ENCODE results near the gene BEX4. TPM values are rescaled to one million over a fixed set of nuclear protein-coding genes. Genes with fewer than 3 reads are reported as not detected.
A peak's percentile ranks its signal among the peaks of the same experiment; 100 is the strongest.

BEX4 gene
- polyA plus RNA-seq, 1 donor: 94.7 TPM

GRCh38 chrX:103258275-103258674 is 43.4 kb downstream of the BEX4 start:
- peak; percentile 40 to 71 for DNase-seq
- peak overlapping the region; percentile 77 for H3K27ac ChIP-seq (ENCODE audit: low read length)
- H3K4me1 ChIP-seq (ENCODE audit: control insufficient read depth, insufficient read depth, low read length): peaks cover 27% of the 10 kb centered on the region
- H3K27me3 ChIP-seq (ENCODE audit: control insufficient read depth, insufficient read depth, low read length): no peaks in the 10 kb centered on the region
- H3K9me3 ChIP-seq (ENCODE audit: control insufficient read depth, low read depth, low read length): no peaks in the 10 kb centered on the region
- no peak overlapping the region for H3K4me3 ChIP-seq (ENCODE audit: low read length)
- H3K36me3 ChIP-seq (ENCODE audit: control insufficient read depth, insufficient read depth, low read length): peaks cover 3% of the 10 kb centered on the region

Other genes with a start within 250 kb of the BEX4 start
- 88.9 TPM for gene BEX1, start 150.9 kb upstream of the BEX4 start, polyA plus RNA-seq
- gene NXF3, start 122.0 kb upstream of the BEX4 start, polyA plus RNA-seq: 0.52 TPM
- 114 TPM for gene TCEAL8, start 40.0 kb downstream of the BEX4 start, polyA plus RNA-seq
- gene TCEAL5, start 61.6 kb downstream of the BEX4 start, polyA plus RNA-seq: 6.2 TPM
- gene BEX2, start 95.9 kb downstream of the BEX4 start, polyA plus RNA-seq: 55.9 TPM
- 27.3 TPM for gene TCEAL7, start 115.1 kb downstream of the BEX4 start, polyA plus RNA-seq
- 135 TPM for gene TCEAL9, start 141.4 kb downstream of the BEX4 start, polyA plus RNA-seq
- 191 TPM for gene BEX3, start 161.4 kb downstream of the BEX4 start, polyA plus RNA-seq